ENCODE data around the gene APOBEC3A. TPM values are rescaled to one million over a fixed set of nuclear protein-coding genes. Genes with fewer than 3 reads are reported as not detected.

APOBEC3A gene
- total RNA-seq, 1 experiment from 2014 or later = not detected

GRCh38 chr22:39010946-39011345 is 53.5 kb downstream of the APOBEC3A start:
- no peak for DNase-seq (ENCODE audit: unreplicated experiment)
- H3K27me3 Mint-ChIP-seq (ENCODE audit: insufficient read depth, unreplicated experiment) = no peaks in the 10 kb centered on the region
- ChIA-PET CTCF (no interaction called here), POLR2A (no interaction called here)
- TF ChIP-seq, protein P1, sequence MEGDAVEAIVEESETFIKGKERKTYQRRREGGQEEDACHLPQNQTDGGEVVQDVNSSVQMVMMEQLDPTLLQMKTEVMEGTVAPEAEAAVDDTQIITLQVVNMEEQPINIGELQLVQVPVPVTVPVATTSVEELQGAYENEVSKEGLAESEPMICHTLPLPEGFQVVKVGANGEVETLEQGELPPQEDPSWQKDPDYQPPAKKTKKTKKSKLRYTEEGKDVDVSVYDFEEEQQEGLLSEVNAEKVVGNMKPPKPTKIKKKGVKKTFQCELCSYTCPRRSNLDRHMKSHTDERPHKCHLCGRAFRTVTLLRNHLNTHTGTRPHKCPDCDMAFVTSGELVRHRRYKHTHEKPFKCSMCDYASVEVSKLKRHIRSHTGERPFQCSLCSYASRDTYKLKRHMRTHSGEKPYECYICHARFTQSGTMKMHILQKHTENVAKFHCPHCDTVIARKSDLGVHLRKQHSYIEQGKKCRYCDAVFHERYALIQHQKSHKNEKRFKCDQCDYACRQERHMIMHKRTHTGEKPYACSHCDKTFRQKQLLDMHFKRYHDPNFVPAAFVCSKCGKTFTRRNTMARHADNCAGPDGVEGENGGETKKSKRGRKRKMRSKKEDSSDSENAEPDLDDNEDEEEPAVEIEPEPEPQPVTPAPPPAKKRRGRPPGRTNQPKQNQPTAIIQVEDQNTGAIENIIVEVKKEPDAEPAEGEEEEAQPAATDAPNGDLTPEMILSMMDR (IDR thresholded peaks at IDR 0.05; ENCODE audit: unreplicated experiment) = no peak
- no peak overlapping the region for H3K4me3 Mint-ChIP-seq (ENCODE audit: unreplicated experiment)
- H3K27ac Mint-ChIP-seq (ENCODE audit: low read depth, unreplicated experiment) = no peak overlapping the region
- intact Hi-C loops (cut with micrococcal nuclease) = no loop called here
- BruUV-seq (replicated peaks) = no TSS peak
- H3K36me3 Mint-ChIP-seq (ENCODE audit: insufficient read depth, unreplicated experiment) = peaks cover 6% of the 10 kb centered on the region
- H3K9me3 Mint-ChIP-seq (ENCODE audit: unreplicated experiment) = no peaks in the 10 kb centered on the region
- H3K4me1 Mint-ChIP-seq (ENCODE audit: insufficient read depth, unreplicated experiment) = peaks cover 5% of the 10 kb centered on the region

Other genes starting within 250 kb of the APOBEC3A start
- 51.9 and 66.8 TPM in 2 replicates for gene SUN2, start 201.6 kb upstream of the APOBEC3A start, total RNA-seq (2022)
- gene DNAL4, start 163.5 kb upstream of the APOBEC3A start, total RNA-seq (2022) = 18.3 and 30.3 TPM in 2 replicates
- 0.93 and 0.96 TPM in 2 replicates for gene NPTXR, start 113.6 kb upstream of the APOBEC3A start, total RNA-seq (2022)
- gene CBX6, start 85.4 kb upstream of the APOBEC3A start, total RNA-seq (2022) = 22.9 and 42.1 TPM in 2 replicates
- gene APOBEC3B, start 24.7 kb downstream of the APOBEC3A start, total RNA-seq (2022) = 1.0 and 1.1 TPM in 2 replicates
- gene APOBEC3C, start 56.6 kb downstream of the APOBEC3A start, total RNA-seq (2022) = 24.8 and 30.1 TPM in 2 replicates
- gene APOBEC3D, start 63.5 kb downstream of the APOBEC3A start, total RNA-seq (2022) = 0.14 and 0.83 TPM in 2 replicates
- gene APOBEC3F, start 83.3 kb downstream of the APOBEC3A start, total RNA-seq (2022) = 1.3 and 1.4 TPM in 2 replicates
- 0.49 and 0.54 TPM in 2 replicates for gene APOBEC3G, start 119.7 kb downstream of the APOBEC3A start, total RNA-seq (2022)
- gene APOBEC3H, start 139.6 kb downstream of the APOBEC3A start, total RNA-seq (2022) = 0.86 and 1.2 TPM in 2 replicates
- 5.3 and 6.2 TPM in 2 replicates for gene CBX7, start 195.1 kb downstream of the APOBEC3A start, total RNA-seq (2022)

Data from MCF 10A (cell line).